ENCODE measurements around the gene POU2F1.

The POU2F1 gene

GRCh38 chr1:167404908-167405307 lies 184.2 kb downstream of the POU2F1 start:
- no peak for TF ChIP-seq CTCF (IDR thresholded peaks at IDR 0.05; ENCODE audit: low read depth, low read length, missing control alignments)
- H3K4me3 ChIP-seq (ENCODE audit: low read depth, low read length), result no peak overlapping the region
- in situ Hi-C loops (cut with HindIII; ENCODE audit: low sequenced_read_pairs), result loop anchor here (25.0 kb wide), 1 partner anchor 343 kb away; no protein-coding TSS in a partner anchor
- no peak for DNase-seq (ENCODE audit: low read depth)

- H3K4me3 ChIP-seq (ENCODE audit: low read depth, low read length), result no peak overlapping the region
- in situ Hi-C loops (cut with HindIII; ENCODE audit: low sequenced_read_pairs), result loop anchor here (25.0 kb wide), 1 partner anchor 346 kb away; no protein-coding TSS in a partner anchor
- TF ChIP-seq CTCF (IDR thresholded peaks at IDR 0.05; ENCODE audit: low read depth, low read length, missing control alignments), result no peak
- no peak for DNase-seq (ENCODE audit: low read depth)
These were observed 187.7 kb downstream of the POU2F1 start for GRCh38 chr1:167408355-167408754.

GRCh38 chr1:167409183-167409582 lies 188.5 kb downstream of the POU2F1 start:
- DNase-seq (ENCODE audit: low read depth), result no peak
- peak; percentile 21 for TF ChIP-seq CTCF (IDR thresholded peaks at IDR 0.05; ENCODE audit: low read depth, low read length, missing control alignments)
- H3K4me3 ChIP-seq (ENCODE audit: low read depth, low read length), result no peak overlapping the region
- in situ Hi-C loops (cut with HindIII; ENCODE audit: low sequenced_read_pairs), result loop anchor here (25.0 kb wide), 1 partner anchor 347 kb away; no protein-coding TSS in a partner anchor

- no peak overlapping the region for H3K4me3 ChIP-seq (ENCODE audit: low read depth, low read length)
These were observed 191.4 kb downstream of the POU2F1 start for GRCh38 chr1:167412072-167412471.

GRCh38 chr1:167412920-167413319 lies 192.2 kb downstream of the POU2F1 start:
- in situ Hi-C loops (cut with HindIII; ENCODE audit: low sequenced_read_pairs), result loop anchor here (25.0 kb wide), 1 partner anchor 351 kb away; no protein-coding TSS in a partner anchor
- no peak for TF ChIP-seq CTCF (IDR thresholded peaks at IDR 0.05; ENCODE audit: low read depth, low read length, missing control alignments)

More at GRCh38 chr1:167412072-167412471, 191.4 kb downstream of the POU2F1 start:
- no peak for DNase-seq (ENCODE audit: low read depth)
- no peak for TF ChIP-seq CTCF (IDR thresholded peaks at IDR 0.05; ENCODE audit: low read depth, low read length, missing control alignments)
- in situ Hi-C loops (cut with HindIII; ENCODE audit: low sequenced_read_pairs), result loop anchor here (25.0 kb wide), 1 partner anchor 350 kb away; no protein-coding TSS in a partner anchor

GRCh38 chr1:167413328-167413727 lies 192.6 kb downstream of the POU2F1 start:
- no peak overlapping the region for H3K4me3 ChIP-seq (ENCODE audit: low read depth, low read length)
- in situ Hi-C loops (cut with HindIII; ENCODE audit: low sequenced_read_pairs), result loop anchor here (25.0 kb wide), 1 partner anchor 351 kb away; no protein-coding TSS in a partner anchor
- no peak for TF ChIP-seq CTCF (IDR thresholded peaks at IDR 0.05; ENCODE audit: low read depth, low read length, missing control alignments)
- DNase-seq (ENCODE audit: low read depth), result no peak

More at GRCh38 chr1:167412920-167413319, 192.2 kb downstream of the POU2F1 start:
- DNase-seq (ENCODE audit: low read depth), result no peak
- no peak overlapping the region for H3K4me3 ChIP-seq (ENCODE audit: low read depth, low read length)

All from astrocyte of the cerebellum (primary cell).